Suprapubic skin (tissue), 4 donors: ENCODE data around the gene ISLR.

Source experiments
- CTCF ChIP-seq, 2 donors: fragments of 200-600 bp in 1 of 2; fragments of 450-650 bp in 1 of 2; sonication (generic) in 1 of 2; IDR thresholded peaks; one replicate each; pipeline ENCODE4 v1.5.1; 2016 to 2019; ENCODE audit warnings: antibody characterized with exemption in 2 of 2, mild to moderate bottlenecking in 1 of 2, moderate library complexity in 1 of 2
- EP300 ChIP-seq: sonication (generic); formaldehyde crosslinking; IDR thresholded peaks from one replicate; pipeline ENCODE4 v1.6.1; 2017; ENCODE audit warnings: antibody characterized with exemption
- POLR2A ChIP-seq, 2 donors: fragments of 450-650 bp; IDR thresholded peaks; one replicate each; pipeline ENCODE4 v1.6.1; 2017; ENCODE audit warnings: antibody characterized with exemption in 2 of 2, mild to moderate bottlenecking in 2 of 2, moderate library complexity in 2 of 2
- POLR2AphosphoS5 ChIP-seq, 3 donors: sonication (generic); formaldehyde crosslinking; IDR thresholded peaks; one replicate each; pipeline ENCODE4 v1.6.1; 2017; ENCODE audit warnings: antibody characterized with exemption in 3 of 3

GRCh38 chr15:74155766-74156417 lies 17.6 kb upstream of the ISLR start:
- no peak for TF ChIP-seq CTCF (IDR thresholded peaks at IDR 0.05)
- no peak for TF ChIP-seq POLR2A (IDR thresholded peaks at IDR 0.05)
- no peak for TF ChIP-seq POLR2AphosphoS5 (IDR thresholded peaks at IDR 0.05)
- no peak for TF ChIP-seq EP300
